ENCODE measurements around the gene BHMT2.
A peak's percentile ranks its signal among the peaks of the same experiment; 100 is the strongest.

BHMT2 gene

GRCh38 chr5:79070350-79070667 lies 742 bp downstream of the BHMT2 start:
- no peak for DNase-seq

DNA sequence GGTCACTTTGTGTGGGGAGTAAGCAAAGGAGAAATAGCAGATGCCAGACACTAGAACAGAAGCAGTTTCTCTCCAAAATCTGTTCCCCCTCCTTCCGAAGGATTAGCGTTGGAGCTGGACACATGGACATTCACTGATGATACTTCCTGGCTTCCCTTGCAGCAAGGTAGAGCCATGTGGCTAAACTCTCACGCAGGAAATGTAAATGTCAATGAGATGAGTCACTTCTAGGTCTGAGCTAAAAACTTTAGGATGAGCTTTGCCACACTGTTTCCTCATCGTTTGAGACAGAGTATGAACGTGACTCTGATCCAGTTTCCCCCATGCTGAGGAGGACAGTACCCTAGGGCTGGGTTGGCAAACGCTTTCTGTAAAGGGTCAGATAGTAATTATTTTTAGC lies 5.1 kb downstream of the BHMT2 start:
- DNase-seq: no peak

- DNase-seq: no peak
Observed at GRCh38 chr5:79075646-79076426, 6.3 kb downstream of the BHMT2 start.

GRCh38 chr5:79076819-79077218 lies 7.3 kb downstream of the BHMT2 start:
- no peak for DNase-seq

DNA sequence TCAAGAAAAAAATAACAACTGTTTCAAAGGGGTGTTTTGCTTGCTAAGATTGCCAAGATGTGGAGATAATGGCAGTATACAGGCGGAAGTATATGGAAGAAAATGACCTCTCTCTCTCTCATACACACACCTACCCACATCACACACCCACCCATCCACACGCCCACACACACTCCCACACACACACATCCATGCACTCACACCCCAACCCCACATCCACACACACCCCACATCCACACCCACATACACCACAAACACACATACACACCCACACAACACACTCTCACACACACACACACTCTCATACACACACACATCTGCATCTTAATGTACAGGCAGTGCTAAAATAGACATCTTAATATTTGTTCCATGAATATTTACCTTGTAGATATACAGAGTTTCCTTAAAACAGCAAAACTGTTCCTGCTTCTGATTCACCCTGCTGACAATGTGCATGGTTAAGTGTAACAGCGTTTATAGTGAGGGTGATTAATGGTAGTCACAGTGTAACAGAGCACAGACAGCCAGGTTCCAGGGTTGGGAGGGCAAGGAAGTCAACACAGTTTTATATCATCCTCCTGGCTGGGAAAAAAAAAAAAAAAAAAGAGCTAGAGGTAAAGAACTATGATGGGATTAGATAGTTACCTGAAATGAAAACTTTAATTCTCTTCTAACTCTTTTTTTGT lies 8.3 kb downstream of the BHMT2 start:
- DNase-seq: no peak

DNA sequence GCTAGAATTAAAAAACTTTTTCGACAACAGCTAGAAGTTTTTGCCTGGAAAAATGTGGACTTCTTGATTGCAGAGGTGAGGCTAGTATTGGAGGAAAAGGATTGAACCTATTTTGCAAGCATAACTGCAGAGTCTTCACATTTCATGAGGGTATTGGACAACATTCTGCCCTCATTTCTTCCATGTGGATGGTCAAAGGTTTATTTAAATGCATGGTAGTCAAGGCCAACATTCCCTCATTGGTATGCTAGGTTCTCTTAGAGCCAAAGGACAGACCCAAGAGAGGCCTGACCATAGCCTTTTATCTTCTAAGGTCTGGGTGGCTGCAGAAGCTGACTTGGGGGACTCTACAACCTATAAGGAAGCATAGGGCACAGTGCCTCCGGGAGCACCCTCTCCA lies 11.2 kb downstream of the BHMT2 start:
- DNase-seq: no peak

- DNase-seq: no peak
Observed at GRCh38 chr5:79081779-79082178, 12.2 kb downstream of the BHMT2 start.

- no peak for DNase-seq
Observed at GRCh38 chr5:79086116-79086515, 16.5 kb downstream of the BHMT2 start.

- no peak for DNase-seq
Observed at GRCh38 chr5:79088507-79088906, 18.9 kb downstream of the BHMT2 start.

DNA sequence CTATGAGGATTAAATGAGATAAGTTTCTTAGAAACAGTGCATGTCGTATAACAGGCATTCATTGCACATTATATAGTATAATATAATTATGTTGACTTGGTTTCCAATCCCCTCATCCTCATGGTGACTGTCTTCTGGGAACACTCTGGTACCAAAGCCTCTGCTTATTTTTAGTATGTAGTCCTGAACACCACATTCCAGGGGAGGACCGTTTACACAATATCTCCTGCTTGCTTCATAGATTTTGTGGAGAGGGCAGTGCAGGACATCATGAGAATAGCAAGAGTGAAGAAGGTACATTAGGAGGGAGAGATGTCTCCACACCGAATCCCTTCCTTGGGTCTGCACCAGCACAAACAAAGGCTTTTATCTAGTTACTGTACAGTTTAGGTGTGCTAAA lies 21.5 kb downstream of the BHMT2 start:
- no peak for DNase-seq

DNA sequence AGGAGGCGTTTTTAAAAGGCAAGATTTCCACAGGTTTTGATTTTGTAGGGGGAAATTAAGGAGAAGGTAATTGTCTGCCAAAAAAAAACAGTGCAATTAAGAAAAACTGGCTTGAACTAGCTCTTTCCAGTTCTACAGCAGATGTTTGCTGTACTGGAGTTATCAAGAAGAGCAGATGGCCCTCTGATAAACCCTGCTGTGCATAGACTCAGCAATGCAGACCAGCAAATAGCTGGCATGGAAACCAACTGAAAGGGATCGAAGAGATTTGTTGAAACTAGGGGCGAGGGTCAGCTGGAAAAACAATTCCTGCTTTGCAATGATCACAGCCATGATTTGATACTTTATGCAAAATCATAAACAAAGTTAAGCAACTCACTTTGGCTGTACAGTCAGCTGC lies 24.2 kb downstream of the BHMT2 start:
- peak; percentile 93 for DNase-seq

GRCh38 chr5:79105868-79106267 lies 36.3 kb downstream of the BHMT2 start:
- DNase-seq: no peak

- DNase-seq: no peak
Observed at GRCh38 chr5:79107020-79107796, 37.6 kb downstream of the BHMT2 start.

DNA sequence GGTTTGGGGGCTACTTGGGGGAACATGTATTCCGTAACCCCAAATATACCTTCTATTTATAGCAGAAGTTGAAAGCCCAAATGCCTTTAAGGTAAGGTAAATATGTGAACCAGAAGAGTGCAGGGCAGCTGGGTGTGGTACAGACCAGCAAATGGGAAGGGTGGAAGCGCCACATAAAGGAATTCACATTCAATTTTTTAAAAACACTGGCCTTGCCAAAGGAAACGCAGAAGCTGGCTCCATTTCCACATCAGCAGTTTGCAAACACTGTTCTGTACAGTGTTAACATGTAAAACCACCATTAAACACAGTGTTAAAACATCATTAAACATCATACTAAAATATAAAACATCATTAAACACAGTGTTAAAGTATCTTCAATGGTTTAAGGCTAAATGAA lies 38.5 kb downstream of the BHMT2 start:
- no peak for DNase-seq

DNA sequence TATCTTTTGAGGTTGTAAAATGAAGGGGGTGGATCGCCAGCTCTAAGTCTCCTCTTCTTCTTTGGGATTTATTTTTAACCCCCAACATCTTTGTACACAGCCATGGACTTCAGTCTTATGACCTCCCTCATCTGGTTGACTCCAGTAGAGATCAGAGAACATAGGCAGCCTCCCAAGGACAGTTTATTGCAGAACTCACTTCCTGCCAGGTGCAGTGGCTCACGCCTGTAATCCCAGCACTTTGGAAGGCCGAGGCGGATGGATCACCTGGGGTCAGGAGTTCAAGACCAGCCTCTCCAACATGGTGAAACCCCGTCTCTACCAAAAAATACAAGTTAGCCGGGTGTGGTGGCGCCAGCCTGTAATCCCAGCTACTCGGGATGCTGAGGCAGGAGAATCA lies 39.2 kb downstream of the BHMT2 start:
- no peak for DNase-seq

GRCh38 chr5:79109527-79110492 lies 40.2 kb downstream of the BHMT2 start:
- no peak for DNase-seq

DNA sequence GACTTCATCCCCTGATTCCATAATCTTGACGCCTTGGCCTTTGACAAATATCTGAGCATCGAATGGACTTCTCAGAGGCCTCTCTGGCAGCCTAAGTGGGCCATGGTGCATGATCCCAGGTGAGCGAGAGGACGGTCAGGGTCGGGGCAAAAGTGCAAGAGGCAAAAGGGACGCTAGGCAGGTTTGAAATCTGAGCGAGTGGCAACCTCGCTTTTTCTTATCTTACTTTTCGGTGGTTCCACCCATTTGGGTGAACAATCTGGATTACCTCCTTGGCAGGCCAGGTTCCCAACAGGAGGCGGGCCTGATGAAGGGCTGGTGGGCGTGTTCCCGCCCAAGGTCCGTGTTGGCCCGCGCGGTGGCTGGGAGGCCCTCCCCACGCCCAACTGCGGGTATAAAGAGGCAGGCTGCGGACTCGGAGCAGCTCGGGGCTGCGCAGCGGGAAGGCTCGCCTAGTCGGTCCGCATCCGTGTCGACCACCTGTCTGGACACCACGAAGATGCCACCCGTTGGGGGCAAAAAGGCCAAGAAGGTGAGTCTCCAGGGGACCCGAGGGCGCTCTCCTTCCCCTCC lies 41.9 kb downstream of the BHMT2 start, which contains the start of gene BHMT:
Gene BHMT, plus strand, starts transcription at position 423 of the 573 bp plus-strand sequence. Its CDS starts 77 bp downstream, at position 500.
- no peak for DNase-seq

- DNase-seq: no peak
Observed at GRCh38 chr5:79111960-79112702, 42.6 kb downstream of the BHMT2 start.

- no peak for DNase-seq
Observed at GRCh38 chr5:79112703-79113058, 43.1 kb downstream of the BHMT2 start.

DNA sequence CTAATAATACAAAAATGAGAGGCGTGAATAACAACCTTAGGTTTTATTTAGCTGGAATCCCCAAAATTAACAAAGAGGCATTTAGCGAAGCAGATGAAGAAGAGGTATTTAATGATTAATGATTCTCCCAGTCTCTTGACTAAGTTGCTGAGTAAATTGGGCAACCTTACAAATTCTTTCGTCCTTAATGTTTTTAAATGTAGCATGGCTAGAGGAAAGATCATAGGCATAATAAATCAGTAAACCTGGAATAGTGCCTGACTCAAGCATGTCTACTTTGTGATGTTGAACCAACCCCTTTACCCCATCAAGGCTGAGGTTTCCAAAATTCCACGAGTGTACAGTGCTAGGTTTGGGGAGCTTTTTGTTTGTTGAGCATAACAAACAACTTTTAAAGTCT lies 49.9 kb downstream of the BHMT2 start:
- DNase-seq: no peak

DNA sequence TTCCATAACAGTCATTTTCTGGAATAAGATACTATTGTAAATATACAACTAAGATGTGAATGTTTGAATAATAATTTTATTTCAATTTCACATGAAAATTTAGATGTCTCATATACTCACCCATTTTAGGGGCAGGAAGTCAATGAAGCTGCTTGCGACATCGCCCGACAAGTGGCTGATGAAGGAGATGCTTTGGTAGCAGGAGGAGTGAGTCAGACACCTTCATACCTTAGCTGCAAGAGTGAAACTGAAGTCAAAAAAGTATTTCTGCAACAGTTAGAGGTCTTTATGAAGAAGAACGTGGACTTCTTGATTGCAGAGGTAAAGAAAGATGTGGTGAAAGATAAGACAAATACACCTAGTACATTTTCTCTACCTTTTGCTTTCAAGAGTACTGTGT lies 50.7 kb downstream of the BHMT2 start:
- no peak for DNase-seq

GRCh38 chr5:79122973-79123372 lies 53.4 kb downstream of the BHMT2 start:
- DNase-seq: no peak
